ENCODE measurements around the gene EID2B.
A peak's percentile ranks its signal among the peaks of the same experiment; 100 is the strongest.

The EID2B gene

GRCh38 chr19:39532233-39533002, at the start of gene EID2B:
TSS of gene EID2B (minus strand) at chr19:39532852. CDS start at chr19:39532802, 50 bp downstream.
- Histone ChIP-seq H3K4me1 (ENCODE audit: control insufficient read depth, insufficient read depth, low read length) (peaks cover 7% of the 10 kb centered on the region), H3K9ac (ENCODE audit: low read length) (peak within 1 kb of the TSS; percentile 72), H3K9me3 (ENCODE audit: control insufficient read depth, low read length) (no peaks in the 10 kb centered on the region), H3K27me3 (ENCODE audit: control insufficient read depth, insufficient read depth, low read length) (no peaks in the 10 kb centered on the region), H3K4me3 (ENCODE audit: low read length) (peak within 1 kb of the TSS; percentile 69), H3K36me3 (ENCODE audit: control insufficient read depth, insufficient read depth, low read length) (no peaks in the 10 kb centered on the region)

GRCh38 chr19:39582442-39582841, 49.8 kb upstream of the EID2B start:
- no peaks in the 10 kb centered on the region for H3K4me1 ChIP-seq (ENCODE audit: control insufficient read depth, insufficient read depth, low read length)
- no peak overlapping the region for H3K9ac ChIP-seq (ENCODE audit: low read length)
- no peaks in the 10 kb centered on the region for H3K9me3 ChIP-seq (ENCODE audit: control insufficient read depth, low read length)
- H3K4me3 ChIP-seq (ENCODE audit: low read length) = no peak overlapping the region
- H3K27me3 ChIP-seq (ENCODE audit: control insufficient read depth, insufficient read depth, low read length) = no peaks in the 10 kb centered on the region
- no peaks in the 10 kb centered on the region for H3K36me3 ChIP-seq (ENCODE audit: control insufficient read depth, insufficient read depth, low read length)

GRCh38 chr19:39568604-39569003, 36.0 kb upstream of the EID2B start:
- H3K4me3 ChIP-seq (ENCODE audit: low read length) = no peak overlapping the region
- H3K9me3 ChIP-seq (ENCODE audit: control insufficient read depth, low read length) = no peaks in the 10 kb centered on the region
- H3K27me3 ChIP-seq (ENCODE audit: control insufficient read depth, insufficient read depth, low read length) = no peaks in the 10 kb centered on the region
- no peaks in the 10 kb centered on the region for H3K4me1 ChIP-seq (ENCODE audit: control insufficient read depth, insufficient read depth, low read length)
- no peak overlapping the region for H3K9ac ChIP-seq (ENCODE audit: low read length)
- no peaks in the 10 kb centered on the region for H3K36me3 ChIP-seq (ENCODE audit: control insufficient read depth, insufficient read depth, low read length)

- no peaks in the 10 kb centered on the region for H3K27me3 ChIP-seq (ENCODE audit: control insufficient read depth, insufficient read depth, low read length)
- no peaks in the 10 kb centered on the region for H3K36me3 ChIP-seq (ENCODE audit: control insufficient read depth, insufficient read depth, low read length)
- no peaks in the 10 kb centered on the region for H3K9me3 ChIP-seq (ENCODE audit: control insufficient read depth, low read length)
- no peaks in the 10 kb centered on the region for H3K4me1 ChIP-seq (ENCODE audit: control insufficient read depth, insufficient read depth, low read length)
- no peak overlapping the region for H3K9ac ChIP-seq (ENCODE audit: low read length)
- no peak overlapping the region for H3K4me3 ChIP-seq (ENCODE audit: low read length)
Observed at GRCh38 chr19:39566064-39566463, 33.4 kb upstream of the EID2B start.

GRCh38 chr19:39563408-39563807, 30.8 kb upstream of the EID2B start:
- H3K27me3 ChIP-seq (ENCODE audit: control insufficient read depth, insufficient read depth, low read length) = no peaks in the 10 kb centered on the region
- H3K4me1 ChIP-seq (ENCODE audit: control insufficient read depth, insufficient read depth, low read length) = peaks cover 4% of the 10 kb centered on the region
- no peaks in the 10 kb centered on the region for H3K36me3 ChIP-seq (ENCODE audit: control insufficient read depth, insufficient read depth, low read length)
- no peak overlapping the region for H3K4me3 ChIP-seq (ENCODE audit: low read length)
- no peaks in the 10 kb centered on the region for H3K9me3 ChIP-seq (ENCODE audit: control insufficient read depth, low read length)
- no peak overlapping the region for H3K9ac ChIP-seq (ENCODE audit: low read length)

- H3K4me3 ChIP-seq (ENCODE audit: low read length) = no peak overlapping the region
Observed at GRCh38 chr19:39558624-39559117, 26.0 kb upstream of the EID2B start.

GRCh38 chr19:39557811-39558623, 25.4 kb upstream of the EID2B start:
- Histone ChIP-seq H3K9ac (ENCODE audit: low read length) (no peak overlapping the region), H3K4me1 (ENCODE audit: control insufficient read depth, insufficient read depth, low read length) (peaks cover 8% of the 10 kb centered on the region), H3K36me3 (ENCODE audit: control insufficient read depth, insufficient read depth, low read length) (no peaks in the 10 kb centered on the region), H3K4me3 (ENCODE audit: low read length) (no peak overlapping the region), H3K9me3 (ENCODE audit: control insufficient read depth, low read length) (no peaks in the 10 kb centered on the region), H3K27me3 (ENCODE audit: control insufficient read depth, insufficient read depth, low read length) (no peaks in the 10 kb centered on the region)

More at GRCh38 chr19:39558624-39559117, 26.0 kb upstream of the EID2B start:
- H3K9me3 ChIP-seq (ENCODE audit: control insufficient read depth, low read length) = no peaks in the 10 kb centered on the region
- no peak overlapping the region for H3K9ac ChIP-seq (ENCODE audit: low read length)
- H3K4me1 ChIP-seq (ENCODE audit: control insufficient read depth, insufficient read depth, low read length) = peaks cover 8% of the 10 kb centered on the region
- H3K27me3 ChIP-seq (ENCODE audit: control insufficient read depth, insufficient read depth, low read length) = no peaks in the 10 kb centered on the region
- H3K36me3 ChIP-seq (ENCODE audit: control insufficient read depth, insufficient read depth, low read length) = no peaks in the 10 kb centered on the region

GRCh38 chr19:39555883-39556282, 23.2 kb upstream of the EID2B start:
- Histone ChIP-seq H3K4me3 (ENCODE audit: low read length) (no peak overlapping the region), H3K36me3 (ENCODE audit: control insufficient read depth, insufficient read depth, low read length) (no peaks in the 10 kb centered on the region), H3K27me3 (ENCODE audit: control insufficient read depth, insufficient read depth, low read length) (no peaks in the 10 kb centered on the region), H3K4me1 (ENCODE audit: control insufficient read depth, insufficient read depth, low read length) (peaks cover 8% of the 10 kb centered on the region), H3K9ac (ENCODE audit: low read length) (no peak overlapping the region), H3K9me3 (ENCODE audit: control insufficient read depth, low read length) (no peaks in the 10 kb centered on the region)

- no peak overlapping the region for H3K4me3 ChIP-seq (ENCODE audit: low read length)
- no peaks in the 10 kb centered on the region for H3K36me3 ChIP-seq (ENCODE audit: control insufficient read depth, insufficient read depth, low read length)
- no peak overlapping the region for H3K9ac ChIP-seq (ENCODE audit: low read length)
- H3K4me1 ChIP-seq (ENCODE audit: control insufficient read depth, insufficient read depth, low read length) = peaks cover 8% of the 10 kb centered on the region
- no peaks in the 10 kb centered on the region for H3K9me3 ChIP-seq (ENCODE audit: control insufficient read depth, low read length)
- H3K27me3 ChIP-seq (ENCODE audit: control insufficient read depth, insufficient read depth, low read length) = no peaks in the 10 kb centered on the region
Observed at GRCh38 chr19:39554701-39555311, 22.2 kb upstream of the EID2B start.

- Histone ChIP-seq H3K27me3 (ENCODE audit: control insufficient read depth, insufficient read depth, low read length) (no peaks in the 10 kb centered on the region), H3K36me3 (ENCODE audit: control insufficient read depth, insufficient read depth, low read length) (no peaks in the 10 kb centered on the region), H3K4me1 (ENCODE audit: control insufficient read depth, insufficient read depth, low read length) (peaks cover 4% of the 10 kb centered on the region), H3K4me3 (ENCODE audit: low read length) (no peak overlapping the region), H3K9me3 (ENCODE audit: control insufficient read depth, low read length) (no peaks in the 10 kb centered on the region), H3K9ac (ENCODE audit: low read length) (no peak overlapping the region)
Observed at GRCh38 chr19:39553082-39553652, 20.5 kb upstream of the EID2B start.

GRCh38 chr19:39550197-39550596, 17.5 kb upstream of the EID2B start:
- H3K9ac ChIP-seq (ENCODE audit: low read length) = no peak overlapping the region
- no peaks in the 10 kb centered on the region for H3K4me1 ChIP-seq (ENCODE audit: control insufficient read depth, insufficient read depth, low read length)
- H3K36me3 ChIP-seq (ENCODE audit: control insufficient read depth, insufficient read depth, low read length) = no peaks in the 10 kb centered on the region
- no peaks in the 10 kb centered on the region for H3K27me3 ChIP-seq (ENCODE audit: control insufficient read depth, insufficient read depth, low read length)
- H3K9me3 ChIP-seq (ENCODE audit: control insufficient read depth, low read length) = no peaks in the 10 kb centered on the region
- H3K4me3 ChIP-seq (ENCODE audit: low read length) = no peak overlapping the region

Data from mucosa of stomach (tissue), 1 donor.